Keratinocyte (primary cell): Measurements from ENCODE around the gene GATA3. TPM values are rescaled to one million over a fixed set of nuclear protein-coding genes. Genes with fewer than 3 reads are reported as not detected.
A peak's percentile ranks its signal among the peaks of the same experiment; 100 is the strongest.

Experiments
- DNase-seq: peaks from one replicate; pipeline ENCODE4 v3.0.0-alpha.2; 2011; ENCODE audit warnings: low read depth, missing footprints, low spot score
- FAIRE-seq: peaks from 2 replicates; lab custom pipeline; 2011; peaks lifted over from hg19 to GRCh38; lab: Jason Lieb, UNC
- H2AFZ ChIP-seq: 2 replicates; pipeline ENCODE4 v1.6.0; 2012; ENCODE audit warnings: low read length, control low read depth, inconsistent platforms; ENCODE audit not compliant: control insufficient read depth
- H3K27ac ChIP-seq: 2 replicates; pipeline ENCODE4 v1.5.1; 2011; ENCODE audit warnings: low read length; ENCODE audit not compliant: control insufficient read depth, insufficient read depth
- H3K27me3 ChIP-seq: 3 replicates; pipeline ENCODE4 v1.6.0; 2011; ENCODE audit warnings: low read length; ENCODE audit not compliant: control insufficient read depth, insufficient read depth; ENCODE audit errors: extremely low read depth
- H3K36me3 ChIP-seq, 2 experiments: 2 replicates in 1 of 2; 3 replicates in 1 of 2; pipeline ENCODE4 v1.5.1; 2011; ENCODE audit warnings: low read length in 2 of 2, mild to moderate bottlenecking in 1 of 2; ENCODE audit not compliant: control insufficient read depth in 2 of 2, insufficient read depth in 2 of 2; ENCODE audit errors: extremely low read depth in 1 of 2
- H3K4me1 ChIP-seq: 3 replicates; pipeline ENCODE4 v1.5.1; 2011; ENCODE audit warnings: low read length; ENCODE audit not compliant: control insufficient read depth, insufficient read depth; ENCODE audit errors: extremely low read depth
- H3K4me2 ChIP-seq: 3 replicates; pipeline ENCODE4 v1.6.0; 2011; ENCODE audit warnings: low read depth, low read length; ENCODE audit not compliant: control insufficient read depth, insufficient read depth; ENCODE audit errors: extremely low read depth
- H3K4me3 ChIP-seq, 3 experiments: fragments of 200-600 bp in 1 of 3; sonication (generic) in 1 of 3; 2 replicates in 2 of 3; 3 replicates in 1 of 3; pipeline ENCODE4 v1.5.1; 2011 to 2016; ENCODE audit warnings: low read length in 3 of 3, mild to moderate bottlenecking in 3 of 3, control low read depth in 2 of 3, inconsistent platforms in 1 of 3, low read depth in 1 of 3, mixed read lengths in 1 of 3, mixed run types in 1 of 3, moderate library complexity in 1 of 3; ENCODE audit not compliant: control insufficient read depth in 2 of 3, insufficient read depth in 2 of 3; ENCODE audit errors: extremely low read depth in 1 of 3
- H3K79me2 ChIP-seq: 2 replicates; pipeline ENCODE4 v1.6.0; 2012; ENCODE audit warnings: low read length; ENCODE audit not compliant: control insufficient read depth, insufficient read depth
- H3K9ac ChIP-seq: 3 replicates; pipeline ENCODE4 v1.6.0; 2011; ENCODE audit warnings: low read length; ENCODE audit not compliant: control insufficient read depth, insufficient read depth; ENCODE audit errors: extremely low read depth
- H3K9me1 ChIP-seq: 3 replicates; pipeline ENCODE4 v1.6.0; 2011; ENCODE audit warnings: low read length; ENCODE audit not compliant: control insufficient read depth, insufficient read depth; ENCODE audit errors: extremely low read depth
- H3K9me3 ChIP-seq: 2 replicates; pipeline ENCODE4 v1.5.1; 2012; ENCODE audit warnings: low read depth, low read length; ENCODE audit not compliant: control insufficient read depth
- H4K20me1 ChIP-seq: 3 replicates; pipeline ENCODE4 v1.6.0; 2011; ENCODE audit warnings: low read length; ENCODE audit not compliant: control insufficient read depth, insufficient read depth; ENCODE audit errors: extremely low read depth
- EZH2 ChIP-seq: IDR thresholded peaks from one replicate; pipeline ENCODE4 v1.6.1; 2012; ENCODE audit warnings: inconsistent platforms, mild to moderate bottlenecking, low read length, moderate library complexity
- dilution Hi-C: fragments of 300-500 bp; cut with MboI; formaldehyde crosslinking; loops from one replicate; pipeline ENCODE4 v1.7.0; 2020; ENCODE audit warnings: low sequenced_read_pairs; ENCODE audit not compliant: extremely low pct_ligation_motif_present
- polyA plus RNA-seq, 5 experiments: library from polyadenylated mRNA; depleted of rRNA in 3 of 5; stranded (reverse) in 3 of 5; stranded (forward) in 1 of 5; unstranded in 1 of 5; fragments of >200 nt; gene quantifications; 1 replicate in 1 of 5; 2 replicates in 3 of 5; 3 replicates in 1 of 5; pipeline versions ENCODE4 v1.2.1 to v1.2.3, GENCODE V29; 2011 to 2012; ENCODE audit warnings: missing spikeins in 2 of 5, low read depth in 1 of 5, low replicate concordance in 1 of 5
- TF ChIP-seq, protein P1 (sequence below), 3 experiments: IDR thresholded peaks in 1 of 3; conservative IDR thresholded peaks in 1 of 3; optimal IDR thresholded peaks in 1 of 3; 2 replicates in 2 of 3; 3 replicates in 1 of 3; pipeline versions ENCODE3 to v1.5.1; 2011; ENCODE audit warnings: low read length in 3 of 3, mild to moderate bottlenecking in 3 of 3, moderate library complexity in 2 of 3, control low read depth in 1 of 3, inconsistent platforms in 1 of 3; ENCODE audit not compliant: insufficient read depth in 2 of 3; ENCODE audit errors: extremely low read depth in 1 of 3

The GATA3 gene
- polyA plus RNA-seq, 1 donor (not counting 4 experiments of a cell fraction or from before 2014, with no cell fraction given) = 4.0 TPM

DNA sequence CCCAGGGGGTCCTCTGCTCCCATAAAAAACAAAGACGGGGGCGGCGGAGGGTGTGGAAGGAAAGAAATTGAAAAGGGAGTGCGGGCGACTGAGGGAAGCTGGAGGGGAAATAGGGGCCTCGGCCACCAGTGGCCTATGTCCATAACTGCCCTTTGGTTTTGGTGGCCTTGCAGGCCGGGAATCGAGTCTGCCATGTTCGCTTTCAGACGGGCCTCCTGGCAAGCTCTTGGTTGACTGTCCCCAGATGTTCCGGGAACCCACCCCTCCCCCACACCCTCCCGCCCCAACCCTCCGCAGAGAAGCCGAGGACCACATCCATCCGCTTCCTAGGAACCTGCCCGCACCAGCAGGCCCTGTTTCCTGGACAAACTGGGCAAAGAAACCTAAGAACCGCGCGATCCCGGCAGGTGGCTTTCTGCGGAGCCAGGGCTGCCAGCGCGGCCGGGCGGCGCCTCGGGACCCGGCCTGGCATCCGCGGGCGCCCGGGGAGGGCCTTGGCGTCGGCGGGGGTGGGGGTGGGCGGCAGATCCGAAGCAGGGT is 20.0 kb upstream of the GATA3 start:
- TF ChIP-seq, protein P1, sequence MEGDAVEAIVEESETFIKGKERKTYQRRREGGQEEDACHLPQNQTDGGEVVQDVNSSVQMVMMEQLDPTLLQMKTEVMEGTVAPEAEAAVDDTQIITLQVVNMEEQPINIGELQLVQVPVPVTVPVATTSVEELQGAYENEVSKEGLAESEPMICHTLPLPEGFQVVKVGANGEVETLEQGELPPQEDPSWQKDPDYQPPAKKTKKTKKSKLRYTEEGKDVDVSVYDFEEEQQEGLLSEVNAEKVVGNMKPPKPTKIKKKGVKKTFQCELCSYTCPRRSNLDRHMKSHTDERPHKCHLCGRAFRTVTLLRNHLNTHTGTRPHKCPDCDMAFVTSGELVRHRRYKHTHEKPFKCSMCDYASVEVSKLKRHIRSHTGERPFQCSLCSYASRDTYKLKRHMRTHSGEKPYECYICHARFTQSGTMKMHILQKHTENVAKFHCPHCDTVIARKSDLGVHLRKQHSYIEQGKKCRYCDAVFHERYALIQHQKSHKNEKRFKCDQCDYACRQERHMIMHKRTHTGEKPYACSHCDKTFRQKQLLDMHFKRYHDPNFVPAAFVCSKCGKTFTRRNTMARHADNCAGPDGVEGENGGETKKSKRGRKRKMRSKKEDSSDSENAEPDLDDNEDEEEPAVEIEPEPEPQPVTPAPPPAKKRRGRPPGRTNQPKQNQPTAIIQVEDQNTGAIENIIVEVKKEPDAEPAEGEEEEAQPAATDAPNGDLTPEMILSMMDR (optimal IDR thresholded peaks at IDR 0.05 in 1 of 3, IDR thresholded peaks at IDR 0.05 in 1 of 3, conservative IDR thresholded peaks at IDR 0.05 in 1 of 3; ENCODE audit: extremely low read depth in 1 of 3, insufficient read depth in 2 of 3, low read length in 3 of 3) = no peak
- no peak for TF ChIP-seq EZH2
- H3K4me3 ChIP-seq = peak overlapping the region in 2 of 3 experiments; percentile 32 to 51
- H3K9me1 ChIP-seq = no peaks in the 10 kb centered on the region
- H3K9me3 ChIP-seq = no peaks in the 10 kb centered on the region
- peaks cover 8% of the 10 kb centered on the region for H3K4me1 ChIP-seq
- H3K36me3 ChIP-seq = no peaks in the 10 kb centered on the region
- FAIRE-seq (no peak), DNase-seq (no peak)
- H3K79me2 ChIP-seq = no peaks in the 10 kb centered on the region
- no peak overlapping the region for H2AFZ ChIP-seq
- H3K4me2 ChIP-seq = peak overlapping the region; percentile 53
- H3K27me3 ChIP-seq = peaks cover 61% of the 10 kb centered on the region
- no peak overlapping the region for H3K27ac ChIP-seq
- dilution Hi-C loops = no loop called here
- no peak overlapping the region for H3K9ac ChIP-seq
- no peaks in the 10 kb centered on the region for H4K20me1 ChIP-seq

DNA sequence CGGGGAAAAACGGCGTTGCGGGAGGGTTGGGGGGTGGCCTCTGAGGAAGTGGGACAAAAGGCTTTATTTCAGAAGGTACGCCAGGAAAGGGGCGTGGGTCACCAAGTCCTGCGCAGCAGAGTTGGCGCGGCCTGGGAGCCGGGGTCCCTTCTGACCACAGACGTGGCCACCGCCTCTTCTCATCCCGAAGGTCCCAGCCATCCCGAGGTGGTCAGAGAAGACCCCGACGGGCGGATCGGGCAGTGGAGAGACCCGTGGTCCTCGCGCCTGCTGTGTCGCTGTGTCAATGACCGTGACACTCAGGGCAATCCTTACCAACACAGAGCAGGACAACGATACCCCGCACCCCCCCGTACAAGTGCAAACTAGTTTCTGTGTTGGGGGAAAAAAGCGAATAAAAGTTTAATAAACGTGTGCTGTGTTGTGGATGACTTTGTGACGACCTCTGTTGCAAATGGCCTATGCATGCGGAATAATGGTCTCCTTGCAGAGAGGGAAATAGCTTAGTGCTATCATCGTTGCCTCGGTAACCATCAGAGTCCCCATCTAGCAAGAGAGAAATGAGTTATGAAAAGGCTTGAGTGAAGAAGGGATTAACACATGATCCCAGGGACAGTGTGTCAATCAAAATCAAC is 19.4 kb upstream of the GATA3 start:
- no peaks in the 10 kb centered on the region for H3K79me2 ChIP-seq
- H3K27ac ChIP-seq = no peak overlapping the region
- FAIRE-seq = peak; percentile 29
- peaks cover 8% of the 10 kb centered on the region for H3K4me1 ChIP-seq
- H3K9me3 ChIP-seq = no peaks in the 10 kb centered on the region
- peaks cover 67% of the 10 kb centered on the region for H3K27me3 ChIP-seq
- H3K36me3 ChIP-seq = no peaks in the 10 kb centered on the region
- H3K9me1 ChIP-seq = no peaks in the 10 kb centered on the region
- no peak overlapping the region for H3K9ac ChIP-seq
- H3K4me2 ChIP-seq = peak overlapping the region; percentile 53
- dilution Hi-C loops = no loop called here
- H4K20me1 ChIP-seq = no peaks in the 10 kb centered on the region
- TF ChIP-seq EZH2 = peak; percentile 98
- TF ChIP-seq, protein P1 (optimal IDR thresholded peaks at IDR 0.05 in 1 of 3, IDR thresholded peaks at IDR 0.05 in 1 of 3, conservative IDR thresholded peaks at IDR 0.05 in 1 of 3; ENCODE audit: extremely low read depth in 1 of 3, insufficient read depth in 2 of 3, low read length in 3 of 3) = no peak
- no peak for DNase-seq
- no peak overlapping the region for H2AFZ ChIP-seq
- no peak overlapping the region for H3K4me3 ChIP-seq
